Bronchial epithelial cell (primary cell): ENCODE measurements around the gene FBXW7. TPM values are rescaled to one million over a fixed set of nuclear protein-coding genes. Genes with fewer than 3 reads are reported as not detected.

Source experiments
- DNase-seq: peaks from one replicate; pipeline ENCODE4 v3.0.0-alpha.2; 2010; ENCODE audit warnings: low read depth
- FAIRE-seq: peaks from 2 replicates; lab custom pipeline; 2011; peaks lifted over from hg19 to GRCh38; lab: Jason Lieb, UNC
- H3K27me3 ChIP-seq: 2 replicates; pipeline ENCODE4 v1.5.1; 2011; ENCODE audit warnings: low read length; ENCODE audit not compliant: control insufficient read depth, insufficient read depth
- H3K36me3 ChIP-seq: 2 replicates; pipeline ENCODE4 v1.5.1; 2011; ENCODE audit warnings: low read length; ENCODE audit not compliant: control insufficient read depth, insufficient read depth
- H3K4me3 ChIP-seq: 2 replicates; pipeline ENCODE4 v1.5.1; 2011; ENCODE audit warnings: mild to moderate bottlenecking, low read depth, low read length, control low read depth
- total RNA-seq: library from RNA; depleted of rRNA; stranded (reverse); fragments of >200 nt; gene quantifications from 2 replicates; pipeline ENCODE4 v1.2.1, GENCODE V29; 2014
- TF ChIP-seq, protein P1 (sequence below): IDR thresholded peaks from 2 replicates; pipeline ENCODE4 v1.5.1; 2011; ENCODE audit warnings: mild to moderate bottlenecking, moderate library complexity, low read length, control low read depth, inconsistent platforms; ENCODE audit not compliant: insufficient read depth, severe bottlenecking

Gene FBXW7
- total RNA-seq, 1 donor from 2014 or later = 145 TPM

DNA sequence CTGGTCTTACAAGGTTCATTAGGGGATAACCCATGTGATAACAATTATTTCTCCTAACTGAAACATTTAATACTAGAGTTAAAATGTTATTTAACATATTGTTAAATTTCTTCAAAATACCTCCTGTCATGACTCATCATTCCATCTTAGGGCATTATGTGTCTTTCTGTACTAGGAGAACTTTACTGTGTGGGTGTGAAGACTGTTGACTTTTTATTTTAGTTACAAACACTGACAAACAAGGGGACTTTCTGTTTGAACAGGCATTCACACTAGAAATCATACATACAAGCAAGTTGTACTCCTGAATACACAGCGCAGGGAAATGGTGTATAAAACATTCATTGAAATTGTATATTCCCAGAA is 175.9 kb downstream of the FBXW7 start:
- DNase-seq (peak; percentile 62), FAIRE-seq (no peak)
- no peaks in the 10 kb centered on the region for H3K36me3 ChIP-seq

DNA sequence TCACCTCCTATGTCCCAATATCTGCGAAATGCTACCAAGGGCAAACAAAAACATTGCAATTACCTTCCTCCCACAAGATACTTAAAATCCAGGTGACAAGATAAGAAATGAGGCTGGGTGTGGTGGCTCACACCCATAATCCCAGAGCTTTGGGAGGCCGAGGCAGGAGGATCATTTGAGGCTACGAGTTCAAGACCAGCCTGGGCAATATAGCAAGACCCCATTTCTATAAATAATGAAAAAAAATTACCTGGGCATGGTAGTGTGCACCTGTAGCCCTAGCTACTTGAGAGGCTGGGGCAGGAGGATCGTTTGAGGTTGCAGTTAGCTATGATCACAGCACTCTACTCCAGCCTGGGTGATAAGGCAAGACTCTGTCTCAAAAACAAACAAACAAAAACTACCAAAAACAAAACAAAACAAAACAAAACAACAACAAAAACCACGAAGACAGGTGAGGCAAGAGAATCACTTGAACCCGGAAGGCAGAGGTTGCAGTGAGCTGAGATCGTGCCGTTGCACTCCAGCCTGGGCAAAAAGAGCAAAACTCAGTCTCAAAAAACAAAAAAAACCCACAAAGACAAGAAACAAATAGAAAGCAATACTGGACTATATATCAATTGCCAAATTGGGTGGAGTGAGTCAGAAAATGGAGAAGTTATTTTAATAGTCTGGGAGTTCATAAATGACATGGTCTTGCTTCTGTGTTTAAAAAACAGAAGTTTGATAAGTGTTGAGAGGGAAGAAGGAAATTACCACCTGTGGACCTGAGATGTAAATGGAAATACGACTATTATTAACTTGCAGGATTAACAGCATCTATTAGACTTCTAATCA is 176.5 kb downstream of the FBXW7 start:
- Histone ChIP-seq H3K27me3 (no peaks in the 10 kb centered on the region), H3K4me3 (no peak overlapping the region), H3K36me3 (no peaks in the 10 kb centered on the region)
- DNase-seq (no peak), FAIRE-seq (no peak)
- TF ChIP-seq, protein P1, sequence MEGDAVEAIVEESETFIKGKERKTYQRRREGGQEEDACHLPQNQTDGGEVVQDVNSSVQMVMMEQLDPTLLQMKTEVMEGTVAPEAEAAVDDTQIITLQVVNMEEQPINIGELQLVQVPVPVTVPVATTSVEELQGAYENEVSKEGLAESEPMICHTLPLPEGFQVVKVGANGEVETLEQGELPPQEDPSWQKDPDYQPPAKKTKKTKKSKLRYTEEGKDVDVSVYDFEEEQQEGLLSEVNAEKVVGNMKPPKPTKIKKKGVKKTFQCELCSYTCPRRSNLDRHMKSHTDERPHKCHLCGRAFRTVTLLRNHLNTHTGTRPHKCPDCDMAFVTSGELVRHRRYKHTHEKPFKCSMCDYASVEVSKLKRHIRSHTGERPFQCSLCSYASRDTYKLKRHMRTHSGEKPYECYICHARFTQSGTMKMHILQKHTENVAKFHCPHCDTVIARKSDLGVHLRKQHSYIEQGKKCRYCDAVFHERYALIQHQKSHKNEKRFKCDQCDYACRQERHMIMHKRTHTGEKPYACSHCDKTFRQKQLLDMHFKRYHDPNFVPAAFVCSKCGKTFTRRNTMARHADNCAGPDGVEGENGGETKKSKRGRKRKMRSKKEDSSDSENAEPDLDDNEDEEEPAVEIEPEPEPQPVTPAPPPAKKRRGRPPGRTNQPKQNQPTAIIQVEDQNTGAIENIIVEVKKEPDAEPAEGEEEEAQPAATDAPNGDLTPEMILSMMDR = no peak

More for the DNA sequence above, 175.9 kb downstream of the FBXW7 start:
- H3K27me3 ChIP-seq = no peaks in the 10 kb centered on the region
- TF ChIP-seq, protein P1 = no peak
- H3K4me3 ChIP-seq = no peak overlapping the region

DNA sequence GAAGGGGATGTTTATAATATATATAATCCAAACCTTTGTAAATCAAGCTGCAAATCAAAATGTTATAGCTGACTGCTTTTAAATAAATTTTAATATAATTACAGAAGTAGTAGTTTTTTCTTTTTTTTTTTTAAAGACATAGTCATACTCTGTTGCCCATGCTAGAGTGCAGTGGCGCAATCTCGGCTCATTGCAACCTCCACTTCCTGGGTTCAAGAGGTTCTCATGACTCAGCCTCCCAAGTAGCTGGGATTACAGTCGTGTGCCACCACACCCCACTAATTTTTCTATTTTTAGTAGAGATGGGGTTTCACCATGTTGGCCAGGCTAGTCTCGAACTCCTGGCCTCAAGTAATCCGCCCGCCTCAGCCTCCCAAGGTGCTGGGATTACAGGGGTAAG is 178.7 kb downstream of the FBXW7 start:
- TF ChIP-seq, protein P1 = no peak
- Histone ChIP-seq H3K4me3 (no peak overlapping the region), H3K36me3 (no peaks in the 10 kb centered on the region), H3K27me3 (no peaks in the 10 kb centered on the region)
- FAIRE-seq (no peak), DNase-seq (peak; percentile 55)

DNA sequence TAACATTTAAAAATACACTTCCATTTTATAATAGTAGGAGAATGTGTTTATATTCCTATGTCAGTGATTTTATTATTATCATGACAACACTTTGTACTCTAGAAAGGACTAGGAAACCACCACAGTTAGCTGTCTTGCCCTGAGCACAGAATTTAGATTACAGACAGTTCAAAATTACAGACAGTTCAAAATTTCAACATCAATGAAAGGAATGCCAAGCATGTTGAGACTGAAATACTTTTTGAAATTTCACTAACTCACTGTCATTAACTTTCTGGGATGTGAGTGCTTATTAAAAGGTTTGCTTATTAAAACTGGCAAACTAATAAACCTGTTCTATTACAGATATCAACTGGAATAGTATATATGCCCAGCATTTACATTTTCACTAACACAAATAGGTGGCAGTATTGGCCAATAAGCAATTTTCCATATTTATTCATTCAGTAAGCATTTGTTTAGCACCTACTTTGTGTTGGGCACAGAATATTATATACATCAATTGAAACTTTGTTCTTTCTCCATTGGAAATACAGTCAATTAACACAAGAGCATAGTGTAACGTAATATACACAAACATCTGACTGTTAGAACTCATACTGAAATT is 179.4 kb downstream of the FBXW7 start:
- Histone ChIP-seq H3K36me3 (no peaks in the 10 kb centered on the region), H3K4me3 (no peak overlapping the region), H3K27me3 (no peaks in the 10 kb centered on the region)
- TF ChIP-seq, protein P1 = no peak
- FAIRE-seq = no peak
- no peak for DNase-seq

DNA sequence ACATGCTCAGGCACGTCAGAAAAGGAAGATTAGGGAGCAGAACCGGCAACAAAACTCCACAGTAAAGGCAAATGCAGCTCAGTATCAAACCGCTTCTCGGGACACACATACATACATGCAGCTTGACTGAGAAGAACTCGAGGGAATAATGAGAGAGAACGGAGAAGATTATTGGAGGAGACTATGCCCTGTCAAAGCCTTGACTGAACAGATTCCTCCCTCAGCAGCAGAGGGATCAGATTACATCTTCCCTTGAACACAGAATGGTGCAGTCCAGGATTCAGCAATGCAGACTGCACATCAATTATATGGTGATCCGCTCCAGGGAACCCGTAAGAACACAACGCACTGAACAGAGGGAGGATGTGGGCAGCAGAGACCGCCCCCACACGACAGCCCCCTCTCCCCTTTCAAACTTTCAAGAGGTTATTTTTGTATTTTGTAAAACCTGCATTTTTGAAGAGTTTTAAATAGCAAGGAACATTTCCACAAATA is 183.2 kb downstream of the FBXW7 start:
- TF ChIP-seq, protein P1 = no peak
- Histone ChIP-seq H3K36me3 (no peaks in the 10 kb centered on the region), H3K4me3 (peak overlapping the region; percentile 69), H3K27me3 (no peaks in the 10 kb centered on the region)
- FAIRE-seq (peak; percentile 98), DNase-seq (peak; percentile 96)
